CD4-positive, alpha-beta T cell treated with Interleukin-15 for 4 hours (primary cell): ENCODE measurements around the gene FXYD6.
A peak's percentile ranks its signal among the peaks of the same experiment; 100 is the strongest.
"Not testable (repeated sequence)": the region's sequence is repeated elsewhere in the genome, so short reads cannot be mapped to it uniquely, and the experiment has no call there.

Source experiments
- DNase-seq: peaks from one replicate; pipeline ENCODE4 v3.0.0-alpha.2; 2020; ENCODE audit warnings: low spot score

The FXYD6 gene

DNA sequence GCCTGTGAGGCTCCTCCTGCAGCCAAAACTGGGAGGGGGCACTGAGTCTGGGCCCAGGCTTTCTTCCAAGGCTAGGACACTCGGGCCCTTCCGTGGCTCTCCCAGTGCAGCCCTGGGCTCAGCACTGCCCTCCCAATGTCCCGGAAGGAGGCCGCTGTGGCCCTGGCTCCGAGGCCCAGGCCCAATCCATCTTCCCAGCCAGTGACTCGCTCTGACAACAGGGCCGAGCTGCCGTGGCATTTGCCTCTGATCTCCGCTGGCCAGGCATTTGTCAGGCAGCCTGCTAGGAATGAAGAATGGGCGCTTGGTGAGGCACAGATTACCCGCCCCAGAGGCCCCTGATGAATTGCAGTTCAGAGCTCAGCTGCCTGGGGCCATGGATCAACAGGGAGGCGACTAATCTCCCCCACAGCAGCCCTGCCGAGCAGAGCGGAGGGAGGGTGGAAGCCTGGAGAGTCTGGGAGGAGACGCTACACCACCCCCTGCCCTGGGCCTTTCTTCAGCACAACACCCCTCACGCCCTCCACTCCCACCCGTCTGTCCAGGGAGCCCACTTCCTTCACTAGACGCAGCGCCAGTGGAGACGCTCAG is 60.2 kb downstream of the FXYD6 start:
- DNase-seq: no peak

GRCh38 chr11:117815262-117815803 is 61.1 kb downstream of the FXYD6 start:
- DNase-seq: peak; percentile 88

GRCh38 chr11:117814766-117815261 is 61.6 kb downstream of the FXYD6 start:
- peak; percentile 86 for DNase-seq

- DNase-seq: no peak
These were observed 62.2 kb downstream of the FXYD6 start for GRCh38 chr11:117814204-117814765.

GRCh38 chr11:117810056-117810451 is 66.4 kb downstream of the FXYD6 start:
- DNase-seq: not testable (repeated sequence)

DNA sequence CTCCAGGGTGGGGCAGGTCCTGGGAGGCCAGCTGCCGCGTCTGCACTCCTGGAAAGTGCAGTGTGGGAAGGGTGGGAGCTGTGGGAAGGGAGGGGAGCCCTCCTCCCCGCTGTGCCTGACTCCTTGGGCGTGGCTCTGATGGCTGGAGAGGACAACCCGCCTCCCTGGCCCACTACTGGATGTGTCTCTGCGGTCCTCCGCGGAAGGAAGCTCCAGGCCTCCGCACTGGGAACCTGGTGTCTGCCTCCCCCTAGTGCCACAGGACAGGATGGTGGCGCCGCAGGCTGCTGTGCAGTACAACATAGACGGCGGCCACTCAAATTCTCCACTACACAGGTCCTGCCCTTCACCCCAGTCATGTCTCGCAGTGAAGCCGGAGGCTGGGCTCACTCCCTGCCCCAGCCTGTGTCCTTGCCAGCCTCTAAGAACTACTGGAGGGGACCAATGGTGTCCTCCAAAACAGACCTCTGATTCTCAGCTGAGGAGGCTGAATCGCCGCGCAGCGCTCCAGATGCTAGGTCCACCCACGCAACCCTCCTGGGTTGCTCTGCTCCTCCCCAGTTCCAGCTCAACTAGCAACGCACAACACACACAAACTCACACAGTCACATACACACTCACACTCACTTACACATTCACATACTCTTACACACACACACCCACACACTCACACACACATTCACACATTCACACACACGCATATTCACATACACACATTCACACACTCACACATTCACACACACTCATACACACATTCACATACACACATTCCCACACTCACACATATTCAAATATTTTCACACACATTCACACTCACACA is 67.0 kb downstream of the FXYD6 start:
- peak; percentile 38 for DNase-seq

DNA sequence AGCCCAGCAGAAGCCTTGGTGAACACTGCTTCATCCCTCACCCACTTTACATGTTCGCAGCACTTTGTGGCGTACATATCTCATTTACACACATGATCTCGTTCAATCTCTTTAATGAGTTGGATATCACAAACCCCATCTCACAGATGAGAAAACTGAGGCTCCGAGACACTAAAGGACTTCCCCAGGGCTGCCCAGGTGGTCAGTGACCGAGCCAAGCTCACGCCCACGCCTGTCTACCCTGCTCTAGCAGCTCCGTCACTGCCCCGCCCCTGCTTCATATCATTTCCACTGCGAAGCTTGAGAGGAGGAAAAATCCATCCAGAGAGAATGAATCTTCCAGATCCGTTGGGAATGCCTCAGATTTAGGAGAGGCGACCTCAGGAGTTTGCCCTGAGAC is 67.7 kb downstream of the FXYD6 start:
- DNase-seq: no peak

- peak; percentile 77 for DNase-seq
These were observed 68.8 kb downstream of the FXYD6 start for GRCh38 chr11:117807482-117808327.

GRCh38 chr11:117806846-117807245 is 69.6 kb downstream of the FXYD6 start:
- DNase-seq: no peak

- no peak for DNase-seq
These were observed 71.4 kb downstream of the FXYD6 start for GRCh38 chr11:117805045-117805444.

- DNase-seq: no peak
These were observed 72.6 kb downstream of the FXYD6 start for GRCh38 chr11:117803896-117804295.

- no peak for DNase-seq
These were observed 76.8 kb downstream of the FXYD6 start for GRCh38 chr11:117799634-117800033.

DNA sequence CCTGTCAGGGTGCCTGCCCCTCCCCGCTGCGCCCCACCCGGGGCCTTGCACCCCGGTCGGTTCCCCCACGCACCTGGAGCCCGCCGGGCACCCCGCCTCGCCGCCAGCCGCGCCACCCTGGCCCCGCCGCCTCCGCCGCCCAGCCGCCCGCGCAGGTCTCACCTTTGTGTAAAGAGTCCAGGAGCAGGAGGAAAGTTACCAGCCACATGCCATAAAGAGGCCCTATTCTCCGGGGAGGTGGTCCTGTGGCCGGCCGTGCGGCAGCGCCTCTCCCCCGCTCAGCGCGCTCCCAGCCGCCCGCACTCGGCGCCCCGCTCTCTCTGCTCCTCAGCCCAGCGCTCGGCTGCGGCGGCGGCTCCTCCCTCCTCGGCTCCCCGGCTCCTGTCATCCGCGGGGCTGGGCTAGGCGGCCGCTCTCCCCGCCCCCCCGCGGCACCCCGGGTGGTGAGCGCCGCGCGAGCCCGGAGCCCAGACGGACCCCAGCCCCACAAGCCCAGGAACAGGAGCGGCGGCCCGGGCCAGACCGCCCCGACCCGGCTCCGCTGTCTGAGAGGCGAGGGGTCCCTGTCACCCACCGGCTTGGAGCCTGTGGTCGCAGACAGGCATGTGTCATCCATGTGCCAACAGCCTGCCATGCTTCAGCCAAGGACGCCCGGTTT is 79.5 kb downstream of the FXYD6 start, which contains the start of gene DSCAML1:
Gene DSCAML1 (minus strand): TSS at position 345 of the 658 bp plus-strand sequence. CDS start 137 bp downstream, at position 208.
- DNase-seq: no peak

DNA sequence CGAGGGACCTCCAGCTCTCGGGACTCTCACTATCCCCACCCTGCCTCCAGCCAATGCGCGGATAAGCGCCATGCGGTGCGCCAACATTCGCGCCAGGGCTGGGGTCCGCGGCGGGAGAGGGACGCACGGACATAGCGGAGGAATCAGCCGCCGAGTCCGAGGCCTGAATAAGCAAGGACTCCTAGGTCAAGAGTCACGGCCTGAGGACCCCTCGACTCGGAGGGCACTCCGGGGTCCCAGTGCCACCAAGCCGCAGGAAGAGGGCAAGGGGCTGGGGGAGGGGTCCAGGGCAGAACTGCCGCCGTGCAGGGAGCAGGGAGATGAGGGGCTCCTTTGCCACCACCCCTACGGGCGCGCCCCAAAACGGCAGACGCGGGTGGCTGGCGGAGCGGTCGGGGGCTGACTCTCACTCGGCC is 80.0 kb downstream of the FXYD6 start:
- no peak for DNase-seq

GRCh38 chr11:117795638-117796455 is 80.6 kb downstream of the FXYD6 start:
- DNase-seq: no peak

DNA sequence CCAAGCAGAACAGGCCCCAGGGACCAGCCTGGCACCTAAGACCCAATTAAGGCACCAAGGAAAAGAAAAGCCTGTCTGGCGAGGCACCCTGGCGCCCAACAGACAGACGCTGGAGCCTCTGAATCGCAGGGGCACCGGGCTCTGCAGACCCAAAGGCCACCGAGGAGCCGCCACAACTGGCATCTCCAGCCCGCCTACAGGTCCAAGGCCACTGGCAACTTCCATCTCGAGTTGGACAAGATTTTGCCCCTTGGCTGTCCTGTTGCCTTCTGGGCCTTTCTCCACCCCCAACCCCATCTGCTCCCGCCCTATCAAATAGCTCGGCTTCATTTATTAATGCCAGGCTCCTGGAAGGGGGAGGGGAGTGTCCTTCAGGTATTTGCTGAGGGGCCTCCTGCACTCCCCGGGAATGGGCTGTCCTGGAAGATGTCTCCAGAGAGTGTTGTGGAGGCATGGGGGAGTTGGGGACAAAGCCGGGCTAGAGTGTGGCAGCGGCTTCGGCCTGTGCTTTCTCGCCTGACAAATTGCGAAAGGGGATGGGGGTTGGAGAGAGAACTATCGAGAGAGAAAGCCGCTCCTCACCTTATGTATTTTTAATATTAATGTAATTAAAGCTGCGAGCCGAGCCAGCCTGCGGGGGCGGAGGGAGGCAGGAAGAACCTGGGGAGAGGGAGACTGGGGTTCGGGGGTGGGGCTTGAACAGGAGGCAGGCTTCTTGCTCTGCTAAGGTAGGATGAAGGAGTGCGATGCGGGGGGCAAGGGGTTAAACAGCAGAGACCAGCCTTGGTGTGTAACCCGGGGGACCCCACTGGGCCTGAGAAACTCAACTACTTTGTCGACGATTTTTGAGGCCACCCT is 81.5 kb downstream of the FXYD6 start:
- DNase-seq: no peak

DNA sequence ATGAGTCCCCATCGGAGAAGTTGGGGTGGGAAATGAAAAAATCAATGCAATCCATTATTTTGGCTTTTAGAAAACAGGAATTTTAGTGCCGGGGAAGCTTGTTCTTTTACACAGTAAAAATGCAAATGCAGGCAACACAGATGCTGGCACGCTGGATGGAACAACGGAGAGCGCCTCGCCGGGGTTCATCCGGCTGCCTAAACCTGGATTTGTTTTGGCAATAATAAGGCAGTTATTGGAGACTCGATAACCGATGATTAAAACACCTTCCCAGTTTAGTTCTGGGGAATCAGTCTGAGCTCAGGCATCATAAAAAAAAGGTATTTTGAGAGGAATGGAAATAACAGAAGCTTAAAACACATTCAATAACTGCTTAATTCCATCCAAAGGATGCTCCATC is 82.3 kb downstream of the FXYD6 start:
- DNase-seq: no peak

DNA sequence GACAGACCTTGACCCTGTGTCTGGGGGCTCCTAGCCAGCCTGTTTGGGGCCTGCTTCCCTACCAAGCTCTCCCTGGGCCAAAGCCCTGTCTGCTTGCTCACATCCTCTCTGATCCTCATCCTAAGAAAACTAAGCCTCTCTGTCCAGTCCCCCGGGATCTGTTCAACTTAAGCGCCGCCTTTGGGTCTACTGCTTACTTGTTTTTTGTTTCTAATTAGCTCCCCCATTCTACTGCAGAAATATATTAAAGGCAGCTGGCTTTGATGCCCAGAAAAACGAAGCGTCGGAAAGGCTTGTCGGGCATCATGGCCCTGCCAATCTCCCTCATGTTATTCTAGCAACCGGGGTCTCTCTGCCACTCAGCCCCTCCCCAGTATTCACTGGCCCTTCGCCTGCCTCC is 82.9 kb downstream of the FXYD6 start:
- no peak for DNase-seq

DNA sequence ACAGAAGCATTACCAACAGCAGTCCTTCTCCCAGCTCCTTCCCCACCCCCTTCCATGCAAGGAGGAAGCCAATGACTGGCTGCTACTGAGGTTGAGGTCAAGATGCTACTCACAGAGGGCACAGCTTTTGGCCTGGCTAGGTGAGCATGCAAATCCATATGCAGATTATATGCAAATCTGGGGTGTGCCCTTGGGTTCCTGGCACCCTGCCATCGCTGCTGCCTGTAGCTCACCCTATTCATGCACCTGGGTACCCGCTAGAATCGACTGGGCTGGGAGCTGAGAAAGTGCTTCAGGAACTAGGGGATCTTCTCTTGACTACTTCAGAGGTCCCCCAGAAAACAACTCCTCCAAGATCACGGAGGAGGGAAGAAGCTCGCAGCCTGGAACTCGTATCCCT is 83.5 kb downstream of the FXYD6 start:
- DNase-seq: no peak
